ENCODE results near the gene C10orf105. TPM values are rescaled to one million over a fixed set of nuclear protein-coding genes. Genes with fewer than 3 reads are reported as not detected.

The C10orf105 gene
- total and polyA plus RNA-seq, 2 donors (not counting 1 experiment from before 2014, with no cell fraction given): under 0.01 to 0.14 TPM

DNA sequence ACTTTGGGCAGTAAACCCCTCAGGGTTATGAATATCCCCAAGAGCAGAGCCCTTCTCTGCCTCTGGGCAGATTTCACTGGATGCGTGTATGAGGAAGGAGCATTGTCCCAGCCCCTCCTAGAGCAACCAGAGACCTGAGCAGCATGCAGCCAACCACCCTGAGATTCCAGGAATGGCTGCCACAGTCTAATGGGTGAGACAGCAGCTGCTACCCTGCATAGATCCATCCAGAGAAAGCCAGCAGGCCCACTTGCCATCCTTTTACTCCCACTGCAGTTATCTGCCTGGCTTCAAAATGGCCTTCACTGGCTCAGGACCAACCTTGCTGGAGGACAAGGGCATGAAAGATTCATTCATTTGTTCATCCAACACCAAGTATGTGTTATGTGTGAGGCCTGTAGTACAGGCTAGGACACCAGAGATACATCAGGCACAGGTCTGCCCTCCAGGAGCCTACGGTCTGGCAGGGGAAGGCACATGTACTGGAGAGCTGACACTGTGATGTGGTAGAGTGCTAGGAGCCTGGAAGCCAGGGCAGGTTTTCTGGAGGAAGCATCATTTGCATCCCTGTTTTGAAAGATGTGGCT, 26.2 kb upstream of the C10orf105 start:
- no peaks in the 10 kb centered on the region for H3K4me1 ChIP-seq (ENCODE audit: control insufficient read depth, extremely low read depth, insufficient read depth, low read length)
- no peak overlapping the region for H2AFZ ChIP-seq (ENCODE audit: low read length)
- no peaks in the 10 kb centered on the region for H3K9me3 ChIP-seq (ENCODE audit: control insufficient read depth, insufficient read depth, low read depth, low read length)
- no peak overlapping the region for H3K4me2 ChIP-seq (ENCODE audit: extremely low read depth, insufficient read depth, low read length)
- H3K27me3 ChIP-seq (ENCODE audit: control insufficient read depth, insufficient read depth, low read length): no peaks in the 10 kb centered on the region
- TF ChIP-seq EZH2 (IDR thresholded peaks at IDR 0.05; ENCODE audit: low read length, missing control alignments): no peak
- TF ChIP-seq, protein P1, sequence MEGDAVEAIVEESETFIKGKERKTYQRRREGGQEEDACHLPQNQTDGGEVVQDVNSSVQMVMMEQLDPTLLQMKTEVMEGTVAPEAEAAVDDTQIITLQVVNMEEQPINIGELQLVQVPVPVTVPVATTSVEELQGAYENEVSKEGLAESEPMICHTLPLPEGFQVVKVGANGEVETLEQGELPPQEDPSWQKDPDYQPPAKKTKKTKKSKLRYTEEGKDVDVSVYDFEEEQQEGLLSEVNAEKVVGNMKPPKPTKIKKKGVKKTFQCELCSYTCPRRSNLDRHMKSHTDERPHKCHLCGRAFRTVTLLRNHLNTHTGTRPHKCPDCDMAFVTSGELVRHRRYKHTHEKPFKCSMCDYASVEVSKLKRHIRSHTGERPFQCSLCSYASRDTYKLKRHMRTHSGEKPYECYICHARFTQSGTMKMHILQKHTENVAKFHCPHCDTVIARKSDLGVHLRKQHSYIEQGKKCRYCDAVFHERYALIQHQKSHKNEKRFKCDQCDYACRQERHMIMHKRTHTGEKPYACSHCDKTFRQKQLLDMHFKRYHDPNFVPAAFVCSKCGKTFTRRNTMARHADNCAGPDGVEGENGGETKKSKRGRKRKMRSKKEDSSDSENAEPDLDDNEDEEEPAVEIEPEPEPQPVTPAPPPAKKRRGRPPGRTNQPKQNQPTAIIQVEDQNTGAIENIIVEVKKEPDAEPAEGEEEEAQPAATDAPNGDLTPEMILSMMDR (conservative IDR thresholded peaks at IDR 0.05 in 1 of 2, IDR thresholded peaks at IDR 0.05 in 1 of 2; ENCODE audit: low read depth in 1 of 2, low read length in 2 of 2): no peak
- H3K27ac ChIP-seq (ENCODE audit: insufficient read depth, low read length): no peak overlapping the region
- no peaks in the 10 kb centered on the region for H3K79me2 ChIP-seq (ENCODE audit: control insufficient read depth, insufficient read depth, low read length)
- no peak for DNase-seq (ENCODE audit: low read depth in 2 of 2)
- no peaks in the 10 kb centered on the region for H4K20me1 ChIP-seq (ENCODE audit: control insufficient read depth, extremely low read depth, insufficient read depth, low read length)
- no peak overlapping the region for H3K9ac ChIP-seq (ENCODE audit: insufficient read depth, low read length)
- no peaks in the 10 kb centered on the region for H3K36me3 ChIP-seq (ENCODE audit: control insufficient read depth, insufficient read depth, low read length)
- no peak overlapping the region for H3K4me3 ChIP-seq (replicated peaks in 1 of 4; ENCODE audit: control extremely low read depth in 1 of 4, insufficient read depth in 1 of 4, low read depth in 3 of 4, low read length in 4 of 4)

DNA sequence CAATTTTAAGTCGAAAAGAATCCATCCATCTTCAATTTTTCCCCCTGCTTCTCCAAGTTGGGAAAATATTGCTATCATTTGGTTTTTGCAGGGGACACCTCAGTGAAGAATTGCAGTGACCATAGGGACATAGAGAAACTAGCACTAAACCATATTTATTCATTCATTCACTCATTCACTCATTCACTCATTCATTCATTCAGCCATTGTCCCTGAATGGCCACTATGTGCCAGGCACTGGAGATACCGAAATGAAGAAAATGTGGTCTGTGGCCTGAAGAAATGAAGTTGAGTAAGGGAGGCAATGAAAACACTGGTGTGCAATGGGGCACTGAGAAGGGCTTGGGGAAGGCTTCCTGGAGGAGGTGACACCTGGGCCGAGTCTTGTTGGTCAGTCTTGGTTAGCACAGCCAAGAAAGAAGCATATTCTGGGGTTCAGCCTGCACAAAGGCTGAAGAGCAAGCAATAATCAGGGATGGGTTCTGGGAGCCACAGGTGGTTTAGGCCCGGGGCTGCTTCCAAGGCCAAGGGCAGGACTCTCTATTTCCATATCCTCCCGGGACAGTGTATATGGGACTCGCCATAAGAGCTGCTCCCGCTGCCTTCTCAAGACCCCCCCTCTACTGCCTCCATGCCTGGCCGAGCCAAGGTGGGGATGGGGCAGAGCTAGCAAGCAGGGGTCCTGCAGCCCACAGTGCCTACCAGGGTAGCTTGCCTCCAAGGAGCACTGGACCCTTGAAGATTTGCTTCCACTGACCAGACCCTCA, 25.5 kb upstream of the C10orf105 start:
- DNase-seq (ENCODE audit: low read depth in 2 of 2): no peak
- Histone ChIP-seq H3K9me3 (ENCODE audit: control insufficient read depth, insufficient read depth, low read depth, low read length) (no peaks in the 10 kb centered on the region), H2AFZ (ENCODE audit: low read length) (no peak overlapping the region), H3K4me1 (ENCODE audit: control insufficient read depth, extremely low read depth, insufficient read depth, low read length) (peaks cover 2% of the 10 kb centered on the region), H3K4me3 (replicated peaks in 1 of 4; ENCODE audit: control extremely low read depth in 1 of 4, insufficient read depth in 1 of 4, low read depth in 3 of 4, low read length in 4 of 4) (no peak overlapping the region), H3K9ac (ENCODE audit: insufficient read depth, low read length) (no peak overlapping the region), H3K27ac (ENCODE audit: insufficient read depth, low read length) (no peak overlapping the region), H4K20me1 (ENCODE audit: control insufficient read depth, extremely low read depth, insufficient read depth, low read length) (no peaks in the 10 kb centered on the region), H3K27me3 (ENCODE audit: control insufficient read depth, insufficient read depth, low read length) (no peaks in the 10 kb centered on the region), H3K36me3 (ENCODE audit: control insufficient read depth, insufficient read depth, low read length) (no peaks in the 10 kb centered on the region), H3K79me2 (ENCODE audit: control insufficient read depth, insufficient read depth, low read length) (no peaks in the 10 kb centered on the region), H3K4me2 (ENCODE audit: extremely low read depth, insufficient read depth, low read length) (no peak overlapping the region)
- no peak for TF ChIP-seq EZH2 (IDR thresholded peaks at IDR 0.05; ENCODE audit: low read length, missing control alignments)
- TF ChIP-seq, protein P1 (conservative IDR thresholded peaks at IDR 0.05 in 1 of 2, IDR thresholded peaks at IDR 0.05 in 1 of 2; ENCODE audit: low read depth in 1 of 2, low read length in 2 of 2): no peak

DNA sequence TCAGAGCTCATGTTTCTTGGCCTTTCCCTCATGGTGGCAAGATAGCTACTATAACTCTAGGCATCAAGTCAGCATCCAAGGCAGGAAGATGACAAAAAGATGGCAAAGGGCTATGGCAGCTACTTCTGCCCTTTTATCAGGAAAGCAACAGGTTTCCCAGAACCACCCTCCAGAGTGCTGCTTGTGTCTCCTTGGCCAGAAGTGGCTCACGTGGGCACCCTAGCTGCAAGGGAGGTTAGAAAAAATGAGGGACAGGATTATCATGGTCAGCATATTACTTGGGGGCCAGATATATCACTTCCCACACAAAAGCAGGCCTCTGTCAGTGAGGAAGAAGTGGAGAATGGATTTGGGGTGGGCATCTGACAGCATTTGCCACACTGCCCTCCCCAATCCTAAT, 24.3 kb upstream of the C10orf105 start:
- Histone ChIP-seq H4K20me1 (ENCODE audit: control insufficient read depth, extremely low read depth, insufficient read depth, low read length) (no peaks in the 10 kb centered on the region), H3K9me3 (ENCODE audit: control insufficient read depth, insufficient read depth, low read depth, low read length) (no peaks in the 10 kb centered on the region), H3K4me1 (ENCODE audit: control insufficient read depth, extremely low read depth, insufficient read depth, low read length) (peaks cover 2% of the 10 kb centered on the region), H3K9ac (ENCODE audit: insufficient read depth, low read length) (no peak overlapping the region), H3K36me3 (ENCODE audit: control insufficient read depth, insufficient read depth, low read length) (no peaks in the 10 kb centered on the region), H3K27me3 (ENCODE audit: control insufficient read depth, insufficient read depth, low read length) (no peaks in the 10 kb centered on the region), H2AFZ (ENCODE audit: low read length) (no peak overlapping the region), H3K4me2 (ENCODE audit: extremely low read depth, insufficient read depth, low read length) (no peak overlapping the region), H3K4me3 (replicated peaks in 1 of 4; ENCODE audit: control extremely low read depth in 1 of 4, insufficient read depth in 1 of 4, low read depth in 3 of 4, low read length in 4 of 4) (no peak overlapping the region), H3K27ac (ENCODE audit: insufficient read depth, low read length) (no peak overlapping the region), H3K79me2 (ENCODE audit: control insufficient read depth, insufficient read depth, low read length) (no peaks in the 10 kb centered on the region)
- DNase-seq (ENCODE audit: low read depth in 2 of 2): no peak
- TF ChIP-seq EZH2 (IDR thresholded peaks at IDR 0.05; ENCODE audit: low read length, missing control alignments): no peak
- TF ChIP-seq, protein P1 (conservative IDR thresholded peaks at IDR 0.05 in 1 of 2, IDR thresholded peaks at IDR 0.05 in 1 of 2; ENCODE audit: low read depth in 1 of 2, low read length in 2 of 2): no peak

Data from fibroblast of lung (primary cell).